ENCODE data around the gene AIP. TPM values are rescaled to one million over a fixed set of nuclear protein-coding genes. Genes with fewer than 3 reads are reported as not detected.

Gene AIP
- total and polyA plus RNA-seq, 9 of the 15 experiments (the other 6 are each of a cell fraction or from before 2014, with no cell fraction given): 5.2 to 92.5 (median 52.7) TPM

DNA sequence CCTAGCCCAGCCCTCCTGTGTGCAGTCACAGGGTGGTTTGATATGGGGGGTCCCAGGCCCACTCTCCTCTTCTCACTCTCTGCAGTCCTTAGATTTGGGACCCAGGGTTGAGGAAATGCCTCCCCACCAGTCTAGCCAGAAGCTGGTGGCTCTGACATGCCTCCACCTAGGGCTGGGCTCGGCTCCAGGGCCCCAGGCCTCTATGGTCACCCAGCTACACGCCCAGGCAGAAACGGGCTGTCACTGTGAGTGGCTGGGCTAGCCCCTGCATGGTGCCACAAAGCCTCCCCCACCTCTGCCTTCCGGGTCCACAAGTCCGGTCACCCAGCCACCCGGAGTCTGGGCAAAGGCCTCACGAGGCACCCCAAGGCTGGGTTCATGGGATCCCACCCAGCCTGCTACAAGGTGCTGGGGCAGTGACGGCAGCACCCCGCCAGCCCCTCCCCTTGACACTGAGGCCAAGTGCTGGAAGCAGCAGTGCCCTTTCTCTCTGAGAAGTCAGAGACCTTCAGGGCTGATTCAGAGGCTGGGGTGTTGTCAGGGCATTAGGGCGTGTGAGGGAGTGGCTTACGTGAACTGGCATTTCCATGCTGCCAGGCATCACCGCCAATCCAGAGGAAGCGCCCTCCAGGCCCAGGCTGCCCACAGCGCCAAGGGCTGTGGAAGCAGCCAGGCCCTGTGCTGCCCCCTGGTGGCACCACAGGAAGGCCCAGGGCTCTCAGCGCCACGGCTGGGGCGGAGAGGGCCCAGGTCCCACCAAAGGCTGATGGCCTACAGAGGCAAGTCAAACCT, 23.0 kb downstream of the AIP start (continued):
- TF ChIP-seq, protein P1, sequence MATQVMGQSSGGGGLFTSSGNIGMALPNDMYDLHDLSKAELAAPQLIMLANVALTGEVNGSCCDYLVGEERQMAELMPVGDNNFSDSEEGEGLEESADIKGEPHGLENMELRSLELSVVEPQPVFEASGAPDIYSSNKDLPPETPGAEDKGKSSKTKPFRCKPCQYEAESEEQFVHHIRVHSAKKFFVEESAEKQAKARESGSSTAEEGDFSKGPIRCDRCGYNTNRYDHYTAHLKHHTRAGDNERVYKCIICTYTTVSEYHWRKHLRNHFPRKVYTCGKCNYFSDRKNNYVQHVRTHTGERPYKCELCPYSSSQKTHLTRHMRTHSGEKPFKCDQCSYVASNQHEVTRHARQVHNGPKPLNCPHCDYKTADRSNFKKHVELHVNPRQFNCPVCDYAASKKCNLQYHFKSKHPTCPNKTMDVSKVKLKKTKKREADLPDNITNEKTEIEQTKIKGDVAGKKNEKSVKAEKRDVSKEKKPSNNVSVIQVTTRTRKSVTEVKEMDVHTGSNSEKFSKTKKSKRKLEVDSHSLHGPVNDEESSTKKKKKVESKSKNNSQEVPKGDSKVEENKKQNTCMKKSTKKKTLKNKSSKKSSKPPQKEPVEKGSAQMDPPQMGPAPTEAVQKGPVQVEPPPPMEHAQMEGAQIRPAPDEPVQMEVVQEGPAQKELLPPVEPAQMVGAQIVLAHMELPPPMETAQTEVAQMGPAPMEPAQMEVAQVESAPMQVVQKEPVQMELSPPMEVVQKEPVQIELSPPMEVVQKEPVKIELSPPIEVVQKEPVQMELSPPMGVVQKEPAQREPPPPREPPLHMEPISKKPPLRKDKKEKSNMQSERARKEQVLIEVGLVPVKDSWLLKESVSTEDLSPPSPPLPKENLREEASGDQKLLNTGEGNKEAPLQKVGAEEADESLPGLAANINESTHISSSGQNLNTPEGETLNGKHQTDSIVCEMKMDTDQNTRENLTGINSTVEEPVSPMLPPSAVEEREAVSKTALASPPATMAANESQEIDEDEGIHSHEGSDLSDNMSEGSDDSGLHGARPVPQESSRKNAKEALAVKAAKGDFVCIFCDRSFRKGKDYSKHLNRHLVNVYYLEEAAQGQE (IDR thresholded peaks at IDR 0.05; ENCODE audit: borderline replicate concordance): peak; percentile 88
- TF ChIP-seq, protein P1 (CRISPR knock-in tag; IDR thresholded peaks at IDR 0.05; ENCODE audit: low read depth): 0 out of 2 replicates have a peak, but pooled peaks have one; percentile 23
- TF ChIP-seq, protein P2, sequence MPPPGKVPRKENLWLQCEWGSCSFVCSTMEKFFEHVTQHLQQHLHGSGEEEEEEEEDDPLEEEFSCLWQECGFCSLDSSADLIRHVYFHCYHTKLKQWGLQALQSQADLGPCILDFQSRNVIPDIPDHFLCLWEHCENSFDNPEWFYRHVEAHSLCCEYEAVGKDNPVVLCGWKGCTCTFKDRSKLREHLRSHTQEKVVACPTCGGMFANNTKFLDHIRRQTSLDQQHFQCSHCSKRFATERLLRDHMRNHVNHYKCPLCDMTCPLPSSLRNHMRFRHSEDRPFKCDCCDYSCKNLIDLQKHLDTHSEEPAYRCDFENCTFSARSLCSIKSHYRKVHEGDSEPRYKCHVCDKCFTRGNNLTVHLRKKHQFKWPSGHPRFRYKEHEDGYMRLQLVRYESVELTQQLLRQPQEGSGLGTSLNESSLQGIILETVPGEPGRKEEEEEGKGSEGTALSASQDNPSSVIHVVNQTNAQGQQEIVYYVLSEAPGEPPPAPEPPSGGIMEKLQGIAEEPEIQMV (tag; conservative IDR thresholded peaks at IDR 0.05; ENCODE audit: low read depth): no peak
- TF ChIP-seq MAFF (IDR thresholded peaks at IDR 0.05; ENCODE audit: low read length): no peak
- peak; percentile 32; the same call in 1 of the 2 replicates for TF ChIP-seq PKNOX1 (IDR thresholded peaks at IDR 0.05)
- peak; percentile 72 for TF ChIP-seq STAG1 (CRISPR knock-in tag; IDR thresholded peaks at IDR 0.05; ENCODE audit: borderline replicate concordance)
- TF ChIP-seq ZNF253 (CRISPR knock-in tag; conservative IDR thresholded peaks at IDR 0.05): no peak
- no peak for TF ChIP-seq PURB (CRISPR knock-in tag; IDR thresholded peaks at IDR 0.05; ENCODE audit: low read depth)
- peak in 1 of 2 experiments; percentile 40; a peak in 1 of 4 replicates for TF ChIP-seq NONO (IDR thresholded peaks at IDR 0.05; ENCODE audit: low read depth in 2 of 2, low read length in 1 of 2)
- no peak for TF ChIP-seq TFAM (CRISPR knock-in tag; conservative IDR thresholded peaks at IDR 0.05)
- TF ChIP-seq CBX8 (IDR thresholded peaks at IDR 0.05; ENCODE audit: borderline replicate concordance, extremely low read depth, low read depth, low read length, poor library complexity, severe bottlenecking): no peak

Data from K562 (cell line).